Stomach (tissue), 9 donors: ENCODE measurements around the gene TMEM121B. TPM values are rescaled to one million over a fixed set of nuclear protein-coding genes. Genes with fewer than 3 reads are reported as not detected.

ENCODE experiments used
- DNase-seq, 2 donors: peaks; one replicate each; pipeline versions ENCODE4 v3.0.0 to v3.0.0-alpha.2; 2013 to 2019
- H3K27ac ChIP-seq, 5 donors: fragments of 200-600 bp in 4 of 5; sonication (generic) in 4 of 5; one replicate each; pipeline ENCODE4 v1.5.1; 2013 to 2019; ENCODE audit warnings: mild to moderate bottlenecking in 1 of 5, moderate library complexity in 1 of 5
- H3K27me3 ChIP-seq, 3 donors: fragments of 200-600 bp; sonication (generic); one replicate each; pipeline ENCODE4 v1.5.1; 2017 to 2019; ENCODE audit warnings: mixed run types in 1 of 3
- H3K36me3 ChIP-seq, 4 donors: fragments of 200-600 bp; sonication (generic); 1 replicate in 3 of 4; 2 replicates in 1 of 4; pipeline ENCODE4 v1.5.1; 2016 to 2019
- H3K4me1 ChIP-seq, 4 donors: fragments of 200-600 bp; sonication (generic); one replicate each; pipeline ENCODE4 v1.5.1; 2016 to 2019
- H3K4me3 ChIP-seq, 4 donors: fragments of 200-600 bp; sonication (generic) in 3 of 4; one replicate each; pipeline ENCODE4 v1.5.1; 2016 to 2019; ENCODE audit warnings: mild to moderate bottlenecking in 1 of 4
- H3K9me3 ChIP-seq, 4 donors: fragments of 200-600 bp; sonication (generic); one replicate each; pipeline ENCODE4 v1.5.1; 2016 to 2019
- EP300 ChIP-seq: sonication (generic); formaldehyde crosslinking; IDR thresholded peaks from one replicate; pipeline ENCODE4 v1.6.1; 2017; ENCODE audit warnings: antibody characterized with exemption
- POLR2A ChIP-seq, 4 donors: fragments of 450-650 bp; IDR thresholded peaks; one replicate each; pipeline ENCODE4 v1.6.1; 2016; ENCODE audit warnings: antibody characterized with exemption in 4 of 4, control low read depth in 2 of 4, mild to moderate bottlenecking in 1 of 4, moderate library complexity in 1 of 4
- POLR2AphosphoS5 ChIP-seq, 3 donors: sonication (generic); formaldehyde crosslinking; IDR thresholded peaks; one replicate each; pipeline ENCODE4 v1.6.1; 2016; ENCODE audit warnings: antibody characterized with exemption in 3 of 3
- WGBS, 5 donors: extraction: QIAGEN DNeasy Blood & Tissue Kit in 3 of 5; methylation state at CpG; one replicate each; pipeline versions ENCODE4 v1.1.5 to v1.1.7; 2013 to 2018; 5-methylcytosine and 5-hydroxymethylcytosine counted together
- intact Hi-C: fragments of 100-400 bp; cut with DNase I; formaldehyde crosslinking; loops from one replicate; pipeline ENCODE4 v1.15.1; 2023; ENCODE audit warnings: low total_unique reads
- polyA plus RNA-seq, 3 donors: library from polyadenylated mRNA; stranded (reverse); fragments of 200-250 nt; gene quantifications; one replicate each; pipeline ENCODE4 v1.2.3, GENCODE V29; 2013
- total RNA-seq, 5 donors: library from RNA; depleted of rRNA; stranded (reverse); fragments of >200 nt; gene quantifications; one replicate each; pipeline versions ENCODE4 v1.1.0 to v1.2.3, GENCODE V29; 2014 to 2016
- TF ChIP-seq, protein P1 (sequence below), 7 experiments: fragments of 450-650 bp in 4 of 7; fragments of 200-600 bp in 3 of 7; sonication (generic) in 3 of 7; IDR thresholded peaks; one replicate each; pipeline ENCODE4 v1.5.1; 2016 to 2019; ENCODE audit warnings: antibody characterized with exemption in 7 of 7, control low read depth in 2 of 7, mild to moderate bottlenecking in 1 of 7
- donor health status: healthy with polysubstance abuse.
- donor health status: Bipolar disorder and iron deficiency.
- donor health status: healthy.

The TMEM121B gene
- total and polyA plus RNA-seq, 8 donors: 0.08 to 0.45 (median 0.25) TPM; not detected in 4

DNA sequence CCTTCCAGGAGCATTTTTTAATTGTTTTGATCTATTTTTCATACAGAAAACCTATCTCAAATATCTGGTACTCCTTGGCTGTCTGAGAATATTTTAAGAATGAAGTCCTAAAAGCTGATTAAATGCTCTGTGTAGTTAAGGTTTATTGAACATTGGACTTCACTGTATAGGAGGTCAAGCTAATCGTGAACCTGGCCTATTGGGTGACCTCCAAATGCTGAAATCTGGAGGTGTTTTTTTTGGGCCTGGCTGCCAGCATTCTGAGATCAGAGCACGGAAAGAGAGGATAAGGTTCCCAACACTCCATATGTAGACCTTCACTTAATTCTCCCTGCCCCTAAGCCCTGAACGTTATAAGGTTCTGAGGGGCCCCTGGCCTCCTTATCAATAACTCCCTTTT lies 28.1 kb downstream of the TMEM121B start:
- no peak overlapping the region for H3K4me3 ChIP-seq
- peaks cover 0 to 69% (median 8%) of the 10 kb centered on the region in 4 donors for H3K4me1 ChIP-seq
- no peak overlapping the region for H3K27ac ChIP-seq
- intact Hi-C loops: no loop called here
- H3K36me3 ChIP-seq: peaks cover 6 to 12% (median 12%) of the 10 kb centered on the region in 4 donors
- TF ChIP-seq EP300 (no peak), POLR2AphosphoS5 (IDR thresholded peaks at IDR 0.05) (no peak), POLR2A (IDR thresholded peaks at IDR 0.05) (no peak)
- no peaks in the 10 kb centered on the region for H3K9me3 ChIP-seq
- H3K27me3 ChIP-seq: no peaks in the 10 kb centered on the region
- 31 to 62% (median 42%) methylated on average over 3 of the region's 3 CpGs for WGBS, 5 donors
- DNase-seq: no peak

DNA sequence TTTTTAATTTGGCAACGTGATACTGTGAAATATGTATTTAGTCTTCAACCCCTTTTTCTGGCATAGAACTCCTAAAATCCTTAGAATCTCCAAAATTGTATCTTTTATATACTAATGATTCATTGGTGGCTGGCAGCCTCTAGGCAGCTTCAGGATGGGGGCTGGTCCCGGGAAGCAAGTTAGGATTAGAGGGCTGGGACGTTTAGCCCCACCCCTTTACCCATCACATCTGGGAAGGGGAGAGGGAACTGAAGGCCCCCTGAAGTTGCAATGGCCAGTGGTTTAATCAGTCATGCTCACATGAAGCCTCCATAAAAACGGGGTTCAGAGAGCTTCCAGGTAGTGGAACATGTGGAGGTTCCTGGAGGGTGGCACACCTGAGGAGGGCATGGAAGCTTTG lies 29.3 kb downstream of the TMEM121B start:
- Histone ChIP-seq H3K27me3 (no peaks in the 10 kb centered on the region), H3K9me3 (no peaks in the 10 kb centered on the region), H3K4me1 (peaks cover 0 to 69% (median 19%) of the 10 kb centered on the region in 4 donors), H3K36me3 (peaks cover 0 to under 1% (median under 1%) of the 10 kb centered on the region in 4 donors), H3K27ac (no peak overlapping the region), H3K4me3 (no peak overlapping the region)
- intact Hi-C loops: no loop called here
- WGBS, 5 donors: 54 to 75% (median 62%) methylated on average over 4 of the region's 4 CpGs
- no peak for TF ChIP-seq POLR2AphosphoS5 (IDR thresholded peaks at IDR 0.05)
- no peak for TF ChIP-seq POLR2A (IDR thresholded peaks at IDR 0.05)
- TF ChIP-seq, protein P1, sequence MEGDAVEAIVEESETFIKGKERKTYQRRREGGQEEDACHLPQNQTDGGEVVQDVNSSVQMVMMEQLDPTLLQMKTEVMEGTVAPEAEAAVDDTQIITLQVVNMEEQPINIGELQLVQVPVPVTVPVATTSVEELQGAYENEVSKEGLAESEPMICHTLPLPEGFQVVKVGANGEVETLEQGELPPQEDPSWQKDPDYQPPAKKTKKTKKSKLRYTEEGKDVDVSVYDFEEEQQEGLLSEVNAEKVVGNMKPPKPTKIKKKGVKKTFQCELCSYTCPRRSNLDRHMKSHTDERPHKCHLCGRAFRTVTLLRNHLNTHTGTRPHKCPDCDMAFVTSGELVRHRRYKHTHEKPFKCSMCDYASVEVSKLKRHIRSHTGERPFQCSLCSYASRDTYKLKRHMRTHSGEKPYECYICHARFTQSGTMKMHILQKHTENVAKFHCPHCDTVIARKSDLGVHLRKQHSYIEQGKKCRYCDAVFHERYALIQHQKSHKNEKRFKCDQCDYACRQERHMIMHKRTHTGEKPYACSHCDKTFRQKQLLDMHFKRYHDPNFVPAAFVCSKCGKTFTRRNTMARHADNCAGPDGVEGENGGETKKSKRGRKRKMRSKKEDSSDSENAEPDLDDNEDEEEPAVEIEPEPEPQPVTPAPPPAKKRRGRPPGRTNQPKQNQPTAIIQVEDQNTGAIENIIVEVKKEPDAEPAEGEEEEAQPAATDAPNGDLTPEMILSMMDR (IDR thresholded peaks at IDR 0.05): no peak
- TF ChIP-seq EP300: no peak
- peak in 1 of 2 donors; percentile 2 for DNase-seq

DNA sequence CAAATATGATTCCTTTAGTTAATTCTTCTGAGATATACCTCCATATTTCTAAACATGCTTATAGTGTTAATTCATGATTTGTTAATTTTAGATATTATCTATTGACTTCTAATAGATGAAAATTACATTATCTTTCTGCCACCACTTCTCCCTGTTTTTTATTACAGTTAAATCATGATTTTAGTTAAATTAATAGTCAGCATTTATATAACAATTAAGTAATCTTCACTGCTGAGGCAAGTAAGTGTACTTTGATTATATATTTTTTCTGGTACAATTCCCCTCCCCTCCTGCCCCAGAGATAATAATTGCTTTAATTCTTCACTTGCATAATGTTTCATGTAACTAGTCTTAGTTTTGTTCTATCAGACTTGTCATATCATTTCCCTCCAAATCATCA lies 30.6 kb downstream of the TMEM121B start:
- Histone ChIP-seq H3K4me3 (no peak overlapping the region), H3K27ac (no peak overlapping the region), H3K27me3 (no peaks in the 10 kb centered on the region), H3K4me1 (peaks cover 12 to 76% (median 32%) of the 10 kb centered on the region in 4 donors), H3K36me3 (no peaks in the 10 kb centered on the region), H3K9me3 (no peaks in the 10 kb centered on the region)
- TF ChIP-seq POLR2AphosphoS5 (IDR thresholded peaks at IDR 0.05) (no peak), POLR2A (IDR thresholded peaks at IDR 0.05) (no peak)
- TF ChIP-seq, protein P1 (IDR thresholded peaks at IDR 0.05): no peak
- intact Hi-C loops: no loop called here
- no peak for DNase-seq

DNA sequence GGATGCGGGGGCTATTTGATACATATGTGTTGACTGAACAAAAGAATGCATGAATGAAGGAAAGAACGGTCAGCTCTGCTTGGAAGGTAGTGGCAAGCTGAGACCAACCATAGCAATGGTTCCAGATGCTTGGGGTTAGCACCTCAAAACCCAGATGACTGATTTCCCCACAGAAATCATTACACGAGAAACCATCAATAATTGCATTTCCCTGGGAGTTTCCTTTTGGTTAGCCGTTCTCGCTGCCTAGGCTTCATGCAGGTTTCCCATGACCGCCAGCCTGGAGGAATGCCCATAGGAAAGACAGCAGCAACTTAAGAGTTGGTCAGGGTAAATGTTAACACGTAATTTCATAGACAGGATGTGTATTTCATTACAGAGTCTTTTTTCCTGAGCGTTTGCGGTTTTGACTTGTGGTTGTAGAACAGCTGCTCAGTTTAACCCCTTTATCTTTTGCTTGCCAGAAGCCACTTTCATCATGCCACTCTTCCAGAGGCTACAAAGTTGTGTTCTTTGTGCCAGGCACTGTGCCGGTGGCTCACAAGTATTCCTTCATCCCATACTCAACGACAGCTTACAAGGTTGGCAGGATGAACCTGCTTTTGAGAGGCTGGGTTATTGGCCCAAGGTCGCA lies 33.5 kb downstream of the TMEM121B start:
- Histone ChIP-seq H3K4me1 (peaks cover 13 to 72% (median 44%) of the 10 kb centered on the region in 4 donors), H3K4me3 (peak overlapping the region in 3 of 4 donors; percentile 73 to 96 (median 87)), H3K9me3 (no peaks in the 10 kb centered on the region), H3K36me3 (no peaks in the 10 kb centered on the region), H3K27me3 (no peaks in the 10 kb centered on the region), H3K27ac (peak overlapping the region in 3 of 5 donors; percentile 18 to 96 (median 95))
- TF ChIP-seq POLR2AphosphoS5 (IDR thresholded peaks at IDR 0.05) (no peak), EP300 (no peak)
- WGBS, 5 donors: 56 to 71% (median 70%) methylated on average over 12 of the region's 12 CpGs
- intact Hi-C loops: loop anchor here (10.0 kb wide), 1 partner anchor 87 kb away; no protein-coding TSS in a partner anchor
- peak in 1 of 2 donors; percentile 45 for DNase-seq

DNA sequence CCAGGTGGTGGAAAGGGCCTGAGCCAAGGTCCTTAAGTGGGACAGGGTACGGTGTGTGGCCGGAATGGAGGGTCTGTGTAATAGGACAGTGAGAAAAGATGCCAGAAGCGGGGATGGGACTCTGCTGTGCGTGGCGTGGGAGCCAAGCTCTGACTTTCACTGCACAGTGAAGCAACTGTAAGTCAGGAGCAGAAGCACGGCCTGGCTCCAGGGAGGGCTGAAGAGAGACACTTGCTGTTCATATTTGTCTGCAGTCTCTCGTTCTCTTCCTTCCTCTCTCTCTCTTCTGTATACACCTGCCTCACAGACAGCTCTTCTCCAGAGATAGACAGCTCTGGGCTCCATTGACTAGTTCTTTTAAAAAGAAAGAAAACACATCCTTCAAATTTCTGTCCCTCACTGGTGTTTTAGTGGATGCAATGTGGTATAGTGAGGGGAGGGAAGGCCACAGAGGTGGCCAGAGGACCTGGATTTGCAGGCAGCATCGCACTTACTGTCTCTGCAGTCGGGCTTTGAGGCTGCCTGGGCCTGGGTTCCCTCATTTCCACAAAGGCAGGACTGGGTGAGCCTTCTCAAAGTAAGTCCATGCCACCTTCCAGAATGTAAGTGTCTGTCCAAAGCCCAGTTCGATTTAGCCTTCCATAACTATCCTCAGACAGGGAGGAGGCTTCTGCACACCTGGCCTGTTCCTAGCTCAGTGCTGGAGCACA lies 34.2 kb downstream of the TMEM121B start:
- no peak for DNase-seq
- no peaks in the 10 kb centered on the region for H3K9me3 ChIP-seq
- intact Hi-C loops: loop anchor here (10.0 kb wide), 1 partner anchor 88 kb away; no protein-coding TSS in a partner anchor
- H3K4me3 ChIP-seq: peak overlapping the region; percentile 73 to 96 (median 88)
- H3K4me1 ChIP-seq: peaks cover 13 to 68% (median 41%) of the 10 kb centered on the region in 4 donors
- no peaks in the 10 kb centered on the region for H3K27me3 ChIP-seq
- WGBS, 5 donors: 73 to 82% (median 76%) methylated on average over 10 of the region's 10 CpGs
- H3K27ac ChIP-seq: peak overlapping the region in 3 of 5 donors; percentile 18 to 96 (median 95)
- no peaks in the 10 kb centered on the region for H3K36me3 ChIP-seq
- no peak for TF ChIP-seq POLR2A (IDR thresholded peaks at IDR 0.05)
- TF ChIP-seq POLR2AphosphoS5 (IDR thresholded peaks at IDR 0.05): no peak
